HepG2 (cell line): Measurements from ENCODE around the gene TEK. TPM values are rescaled to one million over a fixed set of nuclear protein-coding genes. Genes with fewer than 3 reads are reported as not detected.

Source experiments
- ATAC-seq: fragments of 200-7000 bp; cut with Tn5 transposase; 3 replicates; pipeline ENCODE4 v1.9.1; 2020; ENCODE audit warnings: mild to moderate bottlenecking, moderate library complexity
- BruUV-seq: library from RNA; stranded (reverse); fragments of 400-500 nt; replicated peaks from 2 replicates; lab custom pipeline; 2021; lab: Mats Ljungman, UMichigan
- CTCF ChIA-PET: fragments of 300-600 bp; formaldehyde crosslinking; extraction: SDS; loops from one replicate; lab custom pipeline; 2021; ENCODE audit warnings: low total read pairs, inconsistent platforms, low intra/inter-chr PET ratio; lab: Yijun Ruan, JAX
- POLR2A ChIA-PET: fragments of 350-600 bp; sonication (Branson Sonifier 250); formaldehyde crosslinking; loops from one replicate; lab custom pipeline; 2020; ENCODE audit warnings: antibody characterized with exemption, inconsistent platforms; lab: Yijun Ruan, JAX
- DNase-seq: peaks from one replicate; pipeline ENCODE4 v3.0.0-alpha.2; 2015; ENCODE audit warnings: low spot score
- FAIRE-seq: peaks from 3 replicates; lab custom pipeline; 2011; peaks lifted over from hg19 to GRCh38; lab: Jason Lieb, UNC
- H2AFZ ChIP-seq: one replicate; pipeline ENCODE4 v1.6.1; 2011; ENCODE audit warnings: low read length, inconsistent platforms
- H3K27ac ChIP-seq: fragments of 300-600 bp; 3 replicates; pipeline ENCODE4 v1.8.0; 2011; ENCODE audit warnings: mixed run types, mild to moderate bottlenecking, mixed read lengths, low read length, inconsistent platforms; ENCODE audit not compliant: insufficient read depth; ENCODE audit errors: extremely low read length
- H3K27me3 ChIP-seq, 2 experiments: fragments of 200-600 bp in 1 of 2; 2 replicates in 1 of 2; 3 replicates in 1 of 2; pipeline versions ENCODE4 v1.6.0 to v1.8.0; 2011; ENCODE audit warnings: low read length in 2 of 2, mild to moderate bottlenecking in 2 of 2, moderate library complexity in 2 of 2, inconsistent platforms in 1 of 2; ENCODE audit not compliant: insufficient read depth in 2 of 2, control insufficient read depth in 1 of 2
- H3K36me3 ChIP-seq, 2 experiments: fragments of 200-600 bp in 1 of 2; replicated peaks in 1 of 2; 2 replicates in 1 of 2; 3 replicates in 1 of 2; pipeline versions ENCODE4 v1.5.1 to v1.8.0; 2011; ENCODE audit warnings: low read length in 2 of 2, inconsistent platforms in 1 of 2; ENCODE audit not compliant: insufficient read depth in 2 of 2, control insufficient read depth in 1 of 2
- H3K4me1 ChIP-seq: 2 replicates; pipeline ENCODE4 v1.5.1; 2012; ENCODE audit warnings: low read length, inconsistent platforms; ENCODE audit not compliant: insufficient read depth
- H3K4me2 ChIP-seq: 2 replicates; pipeline ENCODE4 v1.6.0; 2011; ENCODE audit warnings: low read depth, low read length, inconsistent platforms
- H3K4me3 ChIP-seq, 3 experiments: fragments of 200-600 bp in 1 of 3; sonication (generic), shearing (Covaris generic) in 1 of 3; replicated peaks in 1 of 3; 2 replicates each; pipeline ENCODE4 v1.5.1; 2011 to 2016; ENCODE audit warnings: low read length in 3 of 3, inconsistent platforms in 2 of 3, low read depth in 2 of 3, mild to moderate bottlenecking in 2 of 3, control low read depth in 1 of 3, mixed read lengths in 1 of 3; ENCODE audit not compliant: insufficient read depth in 1 of 3
- H3K79me2 ChIP-seq: one replicate; pipeline ENCODE4 v1.6.1; 2011; ENCODE audit warnings: low read length, inconsistent platforms; ENCODE audit not compliant: insufficient read depth
- H3K9ac ChIP-seq: 2 replicates; pipeline ENCODE4 v1.6.0; 2011; ENCODE audit warnings: mild to moderate bottlenecking, low read depth, low read length, inconsistent platforms; ENCODE audit not compliant: insufficient read depth
- H3K9me3 ChIP-seq: 2 replicates; pipeline ENCODE4 v1.5.1; 2012; ENCODE audit warnings: mild to moderate bottlenecking, low read length
- H4K20me1 ChIP-seq: 2 replicates; pipeline ENCODE4 v1.6.0; 2011; ENCODE audit warnings: inconsistent platforms, mild to moderate bottlenecking, low read length, moderate library complexity; ENCODE audit not compliant: insufficient read depth
- FOXA3 ChIP-seq: IDR thresholded peaks from 2 replicates; pipeline ENCODE4 v1.6.1; 2016; ENCODE audit warnings: missing genetic modification reagents, missing compliant biosample characterization
- KLF11 ChIP-seq: IDR thresholded peaks from 2 replicates; pipeline ENCODE4 v1.6.1; 2016; ENCODE audit warnings: missing compliant biosample characterization
- LRRFIP1 ChIP-seq: sonication (generic); formaldehyde crosslinking; conservative IDR thresholded peaks from 2 replicates; pipeline ENCODE4 v1.4.0; 2020; ENCODE audit warnings: missing genetic modification reagents
- MAFK ChIP-seq, 2 experiments: IDR thresholded peaks in 1 of 2; conservative IDR thresholded peaks in 1 of 2; 2 replicates each; pipeline ENCODE4 v1.6.1; 2011; ENCODE audit warnings: improper control_type of control experiment in 2 of 2, low read length in 2 of 2
- NFE2L2 ChIP-seq: fragments of 150-350 bp; IDR thresholded peaks from 2 replicates; pipeline ENCODE4 v1.6.1; 2014; ENCODE audit warnings: low read length
- PLRG1 ChIP-seq: fragments of 450-650 bp; conservative IDR thresholded peaks from 2 replicates; pipeline ENCODE4 v1.6.1; 2016
- RFX3 ChIP-seq: IDR thresholded peaks from 2 replicates; pipeline ENCODE4 v1.6.1; 2016; ENCODE audit warnings: missing biosample characterization, missing genetic modification reagents
- SMARCE1 ChIP-seq: fragments of 450-650 bp; IDR thresholded peaks from 2 replicates; pipeline ENCODE4 v1.6.1; 2017; ENCODE audit warnings: borderline replicate concordance
- ZNF350 ChIP-seq: sonication (generic); formaldehyde crosslinking; IDR thresholded peaks from 2 replicates; pipeline ENCODE4 v1.4.0; 2020; ENCODE audit warnings: mild to moderate bottlenecking, low read depth, missing genetic modification reagents, borderline replicate concordance
- ZNF574 ChIP-seq: sonication (generic); formaldehyde crosslinking; IDR thresholded peaks from 2 replicates; pipeline ENCODE4 v1.4.0; 2020; ENCODE audit warnings: missing genetic modification reagents
- WGBS: methylation state at CpG from one replicate; pipeline ENCODE4 v1.1.6; 2017; ENCODE audit warnings: low lambda C conversion rate; 5-methylcytosine and 5-hydroxymethylcytosine counted together
- in situ Hi-C: cut with HindIII; loops from 2 replicates; pipeline ENCODE4 v1.10.0; 2017; ENCODE audit warnings: low pct_unique_long_range_greater_than_20kb; ENCODE audit not compliant: extremely low pct_ligation_motif_present
- intact Hi-C: fragments of 100-400 bp; cut with micrococcal nuclease; formaldehyde crosslinking; loops from one replicate; pipeline ENCODE4 v1.10.0; 2022; ENCODE audit not compliant: unreplicated experiment
- polyA plus RNA-seq, 8 experiments: library from polyadenylated mRNA; depleted of rRNA in 3 of 8; stranded (reverse) in 7 of 8; unstranded in 1 of 8; fragments of >200 nt; fragmentation: Illumina TruSeq in 4 of 8; extraction: Trizol in 4 of 8; gene quantifications; 2 replicates each; pipeline versions ENCODE4 v1.2.1 to v1.2.3, GENCODE V29; 2011 to 2016; ENCODE audit warnings: low read depth in 4 of 8, missing spikeins in 1 of 8, mixed read lengths in 1 of 8; ENCODE audit not compliant: insufficient read depth in 1 of 8
- total RNA-seq, 5 experiments: library from RNA; depleted of rRNA; stranded (reverse); fragments of >200 nt; fragmentation: Illumina TruSeq; extraction: Trizol; gene quantifications; 2 replicates each; pipeline ENCODE4 v1.2.3, GENCODE V29; 2016; ENCODE audit warnings: low read depth in 1 of 5

TEK gene
- total and polyA plus RNA-seq, 2 of the 13 experiments (the other 11 are each of a cell fraction or from before 2014, with no cell fraction given) = not detected

- 61% methylated on average over 4 of the region's 4 CpGs for WGBS
- no peak overlapping the region for H3K4me3 ChIP-seq
- no peaks in the 10 kb centered on the region for H3K27me3 ChIP-seq
- no peak overlapping the region for H3K4me2 ChIP-seq
- in situ Hi-C loops (no loop called here), intact Hi-C loops (no loop called here)
- no peak overlapping the region for H2AFZ ChIP-seq
- POLR2A ChIA-PET = no interaction called here
- DNase-seq (no peak), FAIRE-seq (no peak), ATAC-seq (no peak)
- no peaks in the 10 kb centered on the region for H3K79me2 ChIP-seq
- no peaks in the 10 kb centered on the region for H3K4me1 ChIP-seq
- H3K36me3 ChIP-seq = no peaks in the 10 kb centered on the region
- CTCF ChIA-PET = no interaction called here
- H4K20me1 ChIP-seq = no peaks in the 10 kb centered on the region
- no peaks in the 10 kb centered on the region for H3K9me3 ChIP-seq
- no peak overlapping the region for H3K27ac ChIP-seq
- TF ChIP-seq NFE2L2 = no peak
- TF ChIP-seq MAFK (conservative IDR thresholded peaks at IDR 0.05 in 1 of 2, IDR thresholded peaks at IDR 0.05 in 1 of 2; ENCODE audit: low read length in 2 of 2) = peak; percentile 24 to 53; a peak in 3 of 4 replicates
- H3K9ac ChIP-seq = no peak overlapping the region
- BruUV-seq = no TSS peak
Measured at GRCh38 chr9:27089706-27090105, 19.3 kb upstream of the TEK start.

- FAIRE-seq (no peak), ATAC-seq (no peak), DNase-seq (no peak)
- H2AFZ ChIP-seq = no peak overlapping the region
- CTCF ChIA-PET = no interaction called here
- H3K4me2 ChIP-seq = no peak overlapping the region
- no peaks in the 10 kb centered on the region for H3K9me3 ChIP-seq
- H3K9ac ChIP-seq = no peak overlapping the region
- intact Hi-C loops = no loop called here
- POLR2A ChIA-PET = no interaction called here
- H3K36me3 ChIP-seq = no peaks in the 10 kb centered on the region
- no peaks in the 10 kb centered on the region for H3K27me3 ChIP-seq
- H3K27ac ChIP-seq = no peak overlapping the region
- no peak for TF ChIP-seq SMARCE1
- TF ChIP-seq ZNF574 (CRISPR knock-in tag) = no peak
- TF ChIP-seq KLF11 (CRISPR knock-in tag) = no peak
- no peak for TF ChIP-seq PLRG1
- no peak for TF ChIP-seq FOXA3
- TF ChIP-seq ZNF350 = no peak
- no peak for TF ChIP-seq RFX3 (CRISPR knock-in tag)
- no peak for TF ChIP-seq LRRFIP1 (CRISPR knock-in tag)
- in situ Hi-C loops = no loop called here
- BruUV-seq = no TSS peak
- H3K79me2 ChIP-seq = no peaks in the 10 kb centered on the region
- H3K4me3 ChIP-seq = no peak overlapping the region
- H4K20me1 ChIP-seq = no peaks in the 10 kb centered on the region
- no peaks in the 10 kb centered on the region for H3K4me1 ChIP-seq
Measured at GRCh38 chr9:27090231-27090630, 18.8 kb upstream of the TEK start.
